SK-N-SH (cell line): ENCODE data around the gene SIX2. TPM values are rescaled to one million over a fixed set of nuclear protein-coding genes. Genes with fewer than 3 reads are reported as not detected.

Experiments
- CTCF ChIA-PET: fragments of 300-600, 350-600 bp; formaldehyde crosslinking; extraction: SDS; loops from one replicate; lab custom pipeline; 2021; lab: Yijun Ruan, JAX
- POLR2A ChIA-PET: fragments of 350-600 bp; sonication (Branson Sonifier 250); formaldehyde crosslinking; extraction: SDS; loops from one replicate; lab custom pipeline; 2020; ENCODE audit warnings: antibody characterized with exemption, inconsistent platforms; lab: Yijun Ruan, JAX
- DNase-seq: peaks from one replicate; pipeline ENCODE4 v3.0.0; 2012
- H2AFZ ChIP-seq: fragments of 200-600 bp; sonication (generic); 2 replicates; pipeline ENCODE4 v1.8.1; 2016; ENCODE audit warnings: antibody characterized with exemption, mild to moderate bottlenecking, low read depth
- H3F3A ChIP-seq: fragments of 200-600 bp; sonication (generic); replicated peaks from 2 replicates; pipeline ENCODE3; 2016; ENCODE audit warnings: antibody characterized with exemption, mild to moderate bottlenecking; ENCODE audit not compliant: insufficient read depth
- H3K27ac ChIP-seq, 2 experiments: fragments of 200-500 bp in 1 of 2; fragments of 200-600 bp in 1 of 2; sonication (Bioruptor generic) in 1 of 2; sonication (generic), shearing (Covaris generic) in 1 of 2; 2 replicates each; pipeline versions ENCODE4 v1.5.1 to v1.6.1; 2014 to 2016; ENCODE audit warnings: low read depth in 2 of 2, inconsistent platforms in 1 of 2, low read length in 1 of 2, mild to moderate bottlenecking in 1 of 2, mixed read lengths in 1 of 2
- H3K27me3 ChIP-seq: fragments of 200-600 bp; sonication (generic), shearing (Covaris generic); 2 replicates; pipeline ENCODE4 v1.6.1; 2016; ENCODE audit warnings: mixed run types; ENCODE audit not compliant: insufficient read depth
- H3K36me3 ChIP-seq, 2 experiments: fragments of 200-500 bp in 1 of 2; fragments of 200-600 bp in 1 of 2; sonication (Bioruptor generic) in 1 of 2; sonication (generic) in 1 of 2; replicated peaks in 1 of 2; 2 replicates each; pipeline versions ENCODE3 to v1.5.1; 2014 to 2016; ENCODE audit warnings: low read length in 1 of 2, mild to moderate bottlenecking in 1 of 2; ENCODE audit not compliant: insufficient read depth in 2 of 2, control insufficient read depth in 1 of 2
- H3K4me1 ChIP-seq, 2 experiments: fragments of 200-500 bp in 1 of 2; fragments of 200-600 bp in 1 of 2; sonication (Bioruptor generic) in 1 of 2; sonication (generic), shearing (Covaris generic) in 1 of 2; 2 replicates each; pipeline versions ENCODE4 v1.5.1 to v1.6.1; 2014 to 2016; ENCODE audit warnings: low read depth in 1 of 2, low read length in 1 of 2, mixed run types in 1 of 2; ENCODE audit not compliant: insufficient read depth in 2 of 2, control insufficient read depth in 1 of 2
- H3K4me2 ChIP-seq: fragments of 200-600 bp; sonication (generic), shearing (Covaris generic); 2 replicates; pipeline ENCODE4 v1.6.1; 2017; ENCODE audit warnings: mixed run types
- H3K4me3 ChIP-seq, 2 experiments: fragments of 200-500 bp in 1 of 2; fragments of 200-600 bp in 1 of 2; sonication (Bioruptor generic) in 1 of 2; sonication (generic), shearing (Covaris generic) in 1 of 2; 2 replicates each; pipeline versions ENCODE4 v1.5.1 to v1.8.1; 2014 to 2016; ENCODE audit warnings: low read depth in 2 of 2, inconsistent platforms in 1 of 2, low read length in 1 of 2, mild to moderate bottlenecking in 1 of 2, mixed read lengths in 1 of 2, moderate library complexity in 1 of 2
- H3K79me2 ChIP-seq: fragments of 200-600 bp; sonication (generic); 2 replicates; pipeline ENCODE4 v1.8.1; 2017; ENCODE audit warnings: mild to moderate bottlenecking; ENCODE audit not compliant: insufficient read depth
- H3K9ac ChIP-seq: fragments of 200-600 bp; sonication (generic); 2 replicates; pipeline ENCODE4 v1.6.1; 2017; ENCODE audit warnings: mixed run types
- H3K9me2 ChIP-seq: fragments of 200-600 bp; sonication (generic); 2 replicates; pipeline ENCODE4 v1.6.1; 2017; ENCODE audit warnings: mixed run types
- H3K9me3 ChIP-seq: fragments of 200-600 bp; sonication (generic); 2 replicates; pipeline ENCODE4 v1.6.1; 2017; ENCODE audit warnings: mixed run types, mild to moderate bottlenecking, moderate library complexity
- H4K20me1 ChIP-seq: fragments of 200-600 bp; sonication (generic); 2 replicates; pipeline ENCODE4 v1.6.1; 2017; ENCODE audit warnings: mild to moderate bottlenecking, mixed run types; ENCODE audit not compliant: insufficient read depth
- CTCF ChIP-seq: fragments of 200-600 bp; sonication (generic); IDR thresholded peaks from 2 replicates; pipeline ENCODE4 v1.6.1; 2017; ENCODE audit warnings: antibody characterized with exemption, mild to moderate bottlenecking, moderate library complexity
- ELF1 ChIP-seq: IDR thresholded peaks from 2 replicates; pipeline ENCODE4 v1.4.0; 2012
- GATA2 ChIP-seq: sonication (generic); formaldehyde crosslinking; IDR thresholded peaks from 2 replicates; pipeline ENCODE4 v1.5.0; 2020; ENCODE audit warnings: mild to moderate bottlenecking, missing genetic modification reagents
- TCF12 ChIP-seq: IDR thresholded peaks from 2 replicates; pipeline ENCODE4 v1.4.0; 2012
- WGBS: methylation state at CpG from one replicate; pipeline ENCODE4 v1.1.6; 2017; ENCODE audit warnings: low lambda C conversion rate; 5-methylcytosine and 5-hydroxymethylcytosine counted together
- polyA plus RNA-seq, 3 experiments: library from polyadenylated mRNA; depleted of rRNA; stranded (reverse); fragments of >200 nt; gene quantifications; 2 replicates each; pipeline ENCODE4 v1.2.3, GENCODE V29; 2012

SIX2 gene
- polyA plus RNA-seq, 1 of the 3 experiments (the other 2 are of a cell fraction): 0.76 TPM

- no peak for TF ChIP-seq CTCF
- no peak for TF ChIP-seq ELF1
These were observed 49.4 kb downstream of the SIX2 start (continued) for GRCh38 chr2:44959855-44960254.

GRCh38 chr2:44957656-44958327, 51.5 kb downstream of the SIX2 start:
- no peak overlapping the region for H3K27ac ChIP-seq
- no peak overlapping the region for H3K9ac ChIP-seq
- 92% methylated on average over 6 of the region's 6 CpGs for WGBS
- H3K36me3 ChIP-seq: no peaks in the 10 kb centered on the region
- H2AFZ ChIP-seq: no peak overlapping the region
- H3K4me3 ChIP-seq: no peak overlapping the region
- ChIA-PET CTCF (interaction anchor here (0.9 to 20.5 kb wide), 18 partner anchors 8 to 914 kb away, joined by 3 to 581 read pairs (median 30); no protein-coding TSS in a partner anchor), POLR2A (interaction anchor here (0.6 to 1.7 kb wide), 4 partner anchors 154 to 917 kb away, joined by 3 to 4 read pairs (median 3); no protein-coding TSS in a partner anchor)
- H3F3A ChIP-seq: no peaks in the 10 kb centered on the region
- H3K9me3 ChIP-seq: no peaks in the 10 kb centered on the region
- no peaks in the 10 kb centered on the region for H3K27me3 ChIP-seq
- H3K4me1 ChIP-seq: peaks cover 0 to 25% of the 10 kb centered on the region in 2 experiments; a peak in 1 of 4 replicates
- DNase-seq: no peak
- H3K4me2 ChIP-seq: no peak overlapping the region
- no peaks in the 10 kb centered on the region for H4K20me1 ChIP-seq
- H3K9me2 ChIP-seq: no peaks in the 10 kb centered on the region
- no peak for TF ChIP-seq TCF12
- no peaks in the 10 kb centered on the region for H3K79me2 ChIP-seq

GRCh38 chr2:44956843-44957242, 52.4 kb downstream of the SIX2 start:
- Histone ChIP-seq H3K27ac (no peak overlapping the region), H3K36me3 (no peaks in the 10 kb centered on the region), H3K9me2 (no peaks in the 10 kb centered on the region), H3K9me3 (no peaks in the 10 kb centered on the region), H3K9ac (no peak overlapping the region), H3K4me1 (peaks cover 0 to 17% of the 10 kb centered on the region in 2 experiments; a peak in 1 of 4 replicates), H3K79me2 (no peaks in the 10 kb centered on the region), H4K20me1 (no peaks in the 10 kb centered on the region), H3F3A (no peaks in the 10 kb centered on the region), H3K4me2 (no peak overlapping the region)
- DNase-seq: no peak
- TF ChIP-seq GATA2 (CRISPR knock-in tag): no peak
- TF ChIP-seq, all 33 proteins: peak for 0
- Histone ChIP-seq H3K27me3 (no peaks in the 10 kb centered on the region), H2AFZ (no peak overlapping the region), H3K4me3 (no peak overlapping the region)
- ChIA-PET POLR2A (interaction anchor here (1.0 to 1.7 kb wide), 3 partner anchors 187 to 913 kb away, joined by 3 to 5 read pairs (median 4); no protein-coding TSS in a partner anchor), CTCF (interaction anchor here (0.9 to 20.5 kb wide), 44 partner anchors 10 to 1024 kb away, joined by 3 to 581 read pairs (median 8); partner anchors contain the start of genes CAMKMT and PREPL)
- 94% methylated on average over 1 of the region's 1 CpG for WGBS
